ENCODE measurements around the gene KLHL22.
"Not testable (repeated sequence)": the region's sequence is repeated elsewhere in the genome, so short reads cannot be mapped to it uniquely, and the experiment has no call there.

DNA sequence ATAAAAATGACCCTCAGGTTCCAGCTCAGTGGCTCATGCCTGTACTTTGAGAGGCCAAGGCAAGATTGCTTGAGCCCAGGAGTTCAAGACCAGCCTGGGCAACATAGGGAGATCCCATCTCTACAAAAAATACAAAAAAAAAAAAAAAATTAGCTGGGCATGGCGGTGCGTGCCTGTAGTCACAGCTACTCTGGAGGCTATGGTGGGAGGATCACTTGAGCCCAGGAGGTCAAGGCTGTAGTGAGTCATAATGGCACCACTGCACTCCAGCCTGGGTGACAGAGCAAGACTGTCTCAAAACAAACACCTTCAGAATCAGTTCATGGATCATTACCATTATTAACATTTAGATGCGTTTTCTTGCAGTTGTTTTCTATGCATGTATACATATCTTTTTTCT is 86.2 kb downstream of the KLHL22 start:
- TF ChIP-seq POLR2AphosphoS5 (IDR thresholded peaks at IDR 0.05; ENCODE audit: borderline replicate concordance, low read depth, low read length); EZH2 (IDR thresholded peaks at IDR 0.05); FOXP2 (optimal IDR thresholded peaks at IDR 0.05; ENCODE audit: control extremely low read depth, extremely low read length, insufficient read depth): not testable (repeated sequence)
